Breast epithelium (tissue), 3 donors: Measurements from ENCODE around the gene TNFRSF11A.

Source experiments
- POLR2A ChIP-seq: fragments of 450-650 bp; IDR thresholded peaks from one replicate; pipeline ENCODE4 v1.6.1; 2016; ENCODE audit warnings: antibody characterized with exemption, mild to moderate bottlenecking, moderate library complexity
- TF ChIP-seq, protein P1 (sequence below), 3 donors: fragments of 450-650 bp; IDR thresholded peaks; one replicate each; pipeline ENCODE4 v1.5.1; 2016 to 2017; ENCODE audit warnings: antibody characterized with exemption in 3 of 3, mild to moderate bottlenecking in 3 of 3, moderate library complexity in 3 of 3

DNA sequence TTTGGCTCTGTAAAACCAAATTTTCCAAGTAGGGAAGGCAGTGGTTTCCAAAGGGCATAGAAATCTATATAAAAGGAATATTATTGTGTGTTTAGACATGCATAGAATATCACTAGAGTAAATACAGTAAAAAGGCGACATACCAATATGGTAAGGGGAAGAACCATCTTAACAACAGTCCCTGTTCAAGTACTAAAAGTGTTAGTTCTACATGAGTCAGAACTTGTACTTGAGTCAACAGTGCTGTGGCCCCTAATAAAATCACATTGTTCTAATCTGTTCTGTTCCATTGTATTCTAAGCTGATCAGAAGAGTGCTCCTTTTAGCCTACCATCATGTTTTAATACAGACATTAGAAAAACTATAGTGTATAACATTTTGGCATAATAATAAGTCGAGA is 36.1 kb upstream of the TNFRSF11A start:
- TF ChIP-seq, protein P1, sequence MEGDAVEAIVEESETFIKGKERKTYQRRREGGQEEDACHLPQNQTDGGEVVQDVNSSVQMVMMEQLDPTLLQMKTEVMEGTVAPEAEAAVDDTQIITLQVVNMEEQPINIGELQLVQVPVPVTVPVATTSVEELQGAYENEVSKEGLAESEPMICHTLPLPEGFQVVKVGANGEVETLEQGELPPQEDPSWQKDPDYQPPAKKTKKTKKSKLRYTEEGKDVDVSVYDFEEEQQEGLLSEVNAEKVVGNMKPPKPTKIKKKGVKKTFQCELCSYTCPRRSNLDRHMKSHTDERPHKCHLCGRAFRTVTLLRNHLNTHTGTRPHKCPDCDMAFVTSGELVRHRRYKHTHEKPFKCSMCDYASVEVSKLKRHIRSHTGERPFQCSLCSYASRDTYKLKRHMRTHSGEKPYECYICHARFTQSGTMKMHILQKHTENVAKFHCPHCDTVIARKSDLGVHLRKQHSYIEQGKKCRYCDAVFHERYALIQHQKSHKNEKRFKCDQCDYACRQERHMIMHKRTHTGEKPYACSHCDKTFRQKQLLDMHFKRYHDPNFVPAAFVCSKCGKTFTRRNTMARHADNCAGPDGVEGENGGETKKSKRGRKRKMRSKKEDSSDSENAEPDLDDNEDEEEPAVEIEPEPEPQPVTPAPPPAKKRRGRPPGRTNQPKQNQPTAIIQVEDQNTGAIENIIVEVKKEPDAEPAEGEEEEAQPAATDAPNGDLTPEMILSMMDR (IDR thresholded peaks at IDR 0.05): no peak
- TF ChIP-seq POLR2A: no peak
